ENCODE measurements around the gene HCAR2.
A peak's percentile ranks its signal among the peaks of the same experiment; 100 is the strongest.
"Not testable (repeated sequence)": the region's sequence is repeated elsewhere in the genome, so short reads cannot be mapped to it uniquely, and the experiment has no call there.

The HCAR2 gene

DNA sequence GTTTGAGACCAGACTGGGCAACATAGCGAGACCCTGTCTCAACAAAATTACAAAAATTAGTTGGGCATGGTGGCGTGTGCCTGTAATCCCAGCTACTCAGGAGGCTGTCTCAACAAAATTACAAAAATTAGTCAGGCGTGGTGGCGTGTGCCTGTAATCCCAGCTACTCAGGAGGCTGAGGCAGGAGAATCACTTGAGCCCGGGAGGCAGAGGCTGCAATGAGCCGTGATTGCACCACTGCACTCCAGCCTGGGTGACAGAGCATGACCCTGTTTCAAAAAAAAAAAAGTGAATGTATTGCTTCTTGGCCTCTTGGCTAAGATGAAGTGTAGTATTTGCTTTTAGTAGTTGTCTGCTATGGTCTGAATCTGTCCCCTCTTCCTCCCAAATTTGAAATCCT lies 22.2 kb downstream of the HCAR2 start:
- DNase-seq; in situ Hi-C loops (cut with MboI; ENCODE audit: low pct_unique_long_range_greater_than_20kb, low sequenced_read_pairs): not testable (repeated sequence)

DNA sequence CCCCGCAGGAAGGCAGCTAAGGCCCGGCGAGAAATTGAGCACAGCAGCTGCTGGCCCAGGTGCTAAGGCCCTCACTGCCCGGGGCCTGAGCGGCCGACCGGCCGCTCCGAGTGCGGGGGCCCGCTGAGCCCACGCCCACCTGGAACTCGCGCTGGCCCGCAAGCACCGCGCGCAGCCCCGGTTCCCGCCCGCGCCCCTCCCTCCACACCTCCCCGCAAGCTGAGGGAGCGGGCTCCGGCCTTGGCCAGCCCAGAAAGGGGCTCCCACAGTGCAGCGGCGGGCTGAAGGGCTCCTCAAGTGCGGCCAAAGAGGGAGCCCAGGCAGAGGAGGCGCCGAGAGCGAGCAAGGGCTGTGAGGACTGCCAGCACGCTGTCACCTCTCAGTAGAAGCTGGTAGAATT lies 26.4 kb downstream of the HCAR2 start:
- DNase-seq; in situ Hi-C loops (cut with MboI; ENCODE audit: low pct_unique_long_range_greater_than_20kb, low sequenced_read_pairs): not testable (repeated sequence)

DNA sequence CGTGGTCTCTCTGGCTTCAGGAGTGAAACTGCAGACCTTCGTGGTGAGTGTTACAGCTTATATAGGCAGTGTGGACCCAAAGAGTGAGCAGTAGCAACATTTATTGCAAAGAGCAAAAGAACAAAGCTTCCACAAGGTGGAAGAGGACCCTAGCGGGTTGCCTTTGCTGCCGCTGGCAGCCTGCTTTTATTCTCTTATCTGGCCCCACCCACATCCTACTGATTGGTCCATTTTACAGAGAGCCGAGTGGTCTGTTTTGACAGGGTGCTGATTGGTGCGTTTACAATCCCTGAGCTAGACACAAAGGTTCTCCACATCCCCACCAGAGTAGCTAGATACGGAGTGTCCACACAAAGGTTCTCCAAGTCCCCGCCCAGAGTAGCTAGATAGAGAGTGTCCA lies 27.1 kb downstream of the HCAR2 start:
- in situ Hi-C loops (cut with MboI; ENCODE audit: low pct_unique_long_range_greater_than_20kb, low sequenced_read_pairs); DNase-seq: not testable (repeated sequence)

DNA sequence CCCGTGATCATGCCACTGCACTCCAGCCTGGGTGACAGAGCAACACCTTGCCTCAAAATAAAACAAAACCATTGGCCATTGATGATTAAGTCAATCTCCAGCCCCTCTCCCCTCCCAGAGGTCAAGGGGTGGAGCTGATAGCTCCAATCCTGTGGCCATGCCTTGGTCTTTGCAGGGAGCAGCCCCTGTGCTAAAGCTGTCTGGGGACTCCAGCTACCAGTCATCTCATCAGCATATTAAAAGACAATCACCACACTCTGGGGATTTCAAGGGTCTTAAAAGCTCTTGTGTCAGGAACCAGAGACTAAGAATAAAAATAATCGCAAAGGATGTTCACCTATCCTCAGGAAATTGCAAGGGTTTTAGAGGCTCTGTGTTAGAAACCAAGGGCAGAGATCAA lies 30.6 kb downstream of the HCAR2 start:
- in situ Hi-C loops (cut with MboI; ENCODE audit: low pct_unique_long_range_greater_than_20kb, low sequenced_read_pairs) = no loop called here
- no peak for DNase-seq

DNA sequence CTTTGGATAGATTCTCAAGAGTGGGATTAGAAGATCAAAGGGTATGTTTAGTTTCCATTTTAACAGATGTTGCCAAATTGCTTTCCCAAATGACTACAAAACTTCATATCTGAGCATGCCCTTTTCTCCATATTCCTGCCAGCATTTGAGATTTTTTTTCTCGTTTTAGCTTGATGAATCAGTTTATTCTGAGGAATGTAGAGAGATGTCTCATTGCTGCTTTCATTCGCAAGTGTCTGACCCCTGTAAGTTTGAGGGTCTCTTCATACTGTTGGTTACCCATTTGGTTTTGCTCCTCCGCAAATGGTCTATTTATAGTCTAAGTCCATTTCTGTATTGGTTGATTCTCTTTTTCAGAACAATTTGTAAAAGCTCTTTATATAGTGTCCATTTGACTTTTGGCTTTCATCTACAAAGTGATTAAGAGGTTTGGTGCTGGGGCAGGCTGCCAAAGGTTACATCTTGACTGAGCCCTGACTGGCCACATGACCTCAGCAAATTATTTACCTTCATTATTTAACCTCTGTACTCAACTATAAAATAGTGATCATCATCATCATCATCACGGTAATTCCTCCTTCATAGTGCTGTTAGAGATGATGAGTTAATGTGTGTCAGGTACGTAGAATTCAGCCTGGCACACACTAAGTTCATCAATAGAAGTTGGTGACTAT lies 33.6 kb downstream of the HCAR2 start:
- in situ Hi-C loops (cut with MboI; ENCODE audit: low pct_unique_long_range_greater_than_20kb, low sequenced_read_pairs) = no loop called here
- DNase-seq = no peak

DNA sequence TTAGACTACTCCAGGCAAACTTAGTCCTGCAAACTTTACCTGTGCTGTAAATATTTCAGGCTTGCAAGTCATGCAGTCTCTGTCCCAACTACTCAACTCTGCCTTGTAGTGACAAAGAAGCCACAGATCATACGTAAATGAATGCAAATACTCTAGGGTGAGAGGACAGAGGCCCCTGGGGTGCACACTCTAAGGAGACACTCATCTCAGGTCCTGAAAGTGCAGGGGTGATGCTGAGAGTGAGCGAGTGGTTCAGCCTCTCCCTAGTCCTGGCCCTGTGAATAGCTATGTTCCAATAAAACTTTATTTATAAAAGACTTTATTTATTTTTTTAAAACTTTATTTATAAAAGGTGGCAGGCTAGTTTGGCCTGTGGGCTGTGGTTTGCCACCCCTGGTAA lies 34.9 kb downstream of the HCAR2 start:
- in situ Hi-C loops (cut with MboI; ENCODE audit: low pct_unique_long_range_greater_than_20kb, low sequenced_read_pairs) = no loop called here
- DNase-seq = no peak

DNA sequence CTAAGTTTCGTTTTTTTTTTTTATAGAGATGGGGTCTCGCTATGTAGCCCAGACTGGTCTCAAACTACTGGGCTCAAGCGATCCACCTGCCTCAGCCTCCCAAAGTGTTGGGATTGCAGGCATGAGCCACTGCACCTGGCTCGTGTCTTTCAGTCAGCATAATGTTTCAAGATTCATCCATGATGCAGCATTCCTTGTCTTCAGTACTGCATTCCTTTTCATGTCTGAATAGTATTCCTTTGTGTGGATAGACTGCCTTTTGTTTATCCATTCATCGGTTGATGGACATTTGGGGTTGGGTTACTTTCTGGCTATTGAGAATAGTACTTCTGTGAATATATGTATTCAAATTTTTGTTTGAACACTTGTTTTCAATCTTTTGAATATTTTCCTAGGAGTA lies 37.4 kb downstream of the HCAR2 start:
- in situ Hi-C loops (cut with MboI; ENCODE audit: low pct_unique_long_range_greater_than_20kb, low sequenced_read_pairs) = no loop called here
- DNase-seq = no peak

DNA sequence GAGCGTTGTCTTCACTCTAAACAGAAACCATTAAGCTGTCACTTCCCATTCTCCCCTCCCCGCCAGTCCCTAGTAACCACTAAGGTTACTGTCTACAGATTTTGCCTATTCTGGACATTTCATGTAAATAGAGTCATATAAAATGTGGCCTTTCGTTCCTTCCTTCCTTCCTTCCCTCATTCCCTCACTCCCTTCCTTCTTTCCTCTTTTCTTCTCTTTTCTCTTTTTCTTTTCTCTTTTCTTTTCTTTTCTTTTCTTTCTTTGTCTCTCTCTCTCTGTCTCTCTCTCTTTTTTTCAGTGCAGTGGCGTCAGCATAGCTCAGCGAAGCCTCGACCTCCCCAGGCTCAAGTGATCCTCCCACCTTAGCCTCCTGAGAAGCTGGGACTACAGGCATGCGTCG lies 37.8 kb downstream of the HCAR2 start:
- in situ Hi-C loops (cut with MboI; ENCODE audit: low pct_unique_long_range_greater_than_20kb, low sequenced_read_pairs) = no loop called here

DNA sequence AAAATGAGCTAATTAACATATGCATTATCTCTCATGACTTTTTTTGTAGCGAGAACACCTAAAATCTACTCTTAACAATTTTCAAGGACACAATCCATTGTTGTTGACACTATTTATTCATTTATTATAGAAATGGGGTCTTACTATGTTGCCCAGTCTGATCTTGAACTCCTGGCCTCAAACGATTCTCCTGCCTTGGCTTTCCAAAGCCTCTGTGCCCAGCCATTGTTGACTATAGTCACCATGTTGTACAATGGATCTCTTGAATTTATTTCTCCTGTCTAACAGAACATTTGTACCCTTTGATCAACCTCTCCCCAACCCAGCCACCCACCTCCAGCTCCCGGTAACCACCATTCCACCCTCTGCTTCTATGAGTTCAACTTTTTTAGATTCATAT lies 41.2 kb downstream of the HCAR2 start:
- DNase-seq = no peak
- in situ Hi-C loops (cut with MboI; ENCODE audit: low pct_unique_long_range_greater_than_20kb, low sequenced_read_pairs) = no loop called here

More for the DNA sequence above, 37.8 kb downstream of the HCAR2 start:
- DNase-seq = no peak

DNA sequence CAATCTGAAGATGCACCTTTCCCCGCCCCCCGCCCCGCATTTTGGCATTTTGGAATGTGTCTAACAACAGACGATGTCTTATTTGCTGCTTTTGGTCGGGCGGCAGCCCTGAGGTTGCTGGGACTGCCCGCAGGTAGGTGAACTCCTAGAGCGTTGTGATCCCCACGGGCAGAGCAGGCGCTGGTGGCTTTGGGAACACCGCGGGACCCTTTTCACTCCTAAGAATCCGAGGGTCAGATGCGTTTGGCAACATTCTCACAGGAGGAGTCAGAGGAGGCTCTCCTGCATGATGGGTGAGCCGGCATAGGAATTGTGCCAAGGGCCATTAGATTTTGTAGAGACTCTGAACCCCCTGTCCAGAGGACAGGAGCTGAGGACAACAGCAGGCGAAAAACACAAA lies 41.9 kb downstream of the HCAR2 start:
- in situ Hi-C loops (cut with MboI; ENCODE audit: low pct_unique_long_range_greater_than_20kb, low sequenced_read_pairs) = no loop called here
- DNase-seq = no peak

DNA sequence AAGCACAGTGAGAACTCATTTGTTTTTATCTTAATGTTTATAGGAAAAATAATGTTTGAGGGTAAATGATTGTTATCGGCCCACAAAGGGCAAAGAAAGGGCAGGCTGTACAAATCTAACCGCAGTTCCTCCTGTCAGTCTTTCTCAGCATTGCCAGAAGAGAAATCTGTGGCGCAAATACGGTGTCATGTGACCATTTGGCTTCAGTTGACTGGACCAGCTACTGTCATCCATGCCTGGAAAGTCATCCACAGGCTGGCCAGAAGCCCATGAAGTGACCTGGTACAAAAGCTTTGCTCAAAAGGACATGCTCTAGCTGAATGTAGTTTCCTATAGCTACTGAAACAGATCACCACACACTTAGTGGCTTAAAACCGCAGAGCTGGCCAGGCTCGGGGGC lies 43.6 kb downstream of the HCAR2 start:
- peak; percentile 8 for DNase-seq
- in situ Hi-C loops (cut with MboI; ENCODE audit: low pct_unique_long_range_greater_than_20kb, low sequenced_read_pairs) = no loop called here

DNA sequence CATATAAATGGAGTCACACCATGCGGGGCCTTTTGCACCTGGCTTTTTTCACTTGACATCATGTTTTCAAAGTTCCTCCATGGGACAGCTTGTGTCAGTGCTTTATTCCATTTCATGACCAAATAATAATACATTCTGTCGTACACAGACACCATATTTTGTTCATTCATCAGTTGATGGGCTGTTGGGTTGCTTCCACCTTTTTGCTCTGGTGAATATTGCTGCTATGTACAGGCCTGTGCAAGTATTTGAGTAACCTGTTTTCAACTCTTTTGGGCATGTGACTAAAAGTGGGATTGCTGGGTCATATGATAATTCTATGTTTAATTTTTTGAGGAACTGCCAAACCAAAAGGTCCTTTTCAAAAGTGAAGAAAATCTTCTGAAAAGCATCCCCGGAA lies 46.9 kb downstream of the HCAR2 start:
- DNase-seq = no peak
- in situ Hi-C loops (cut with MboI; ENCODE audit: low pct_unique_long_range_greater_than_20kb, low sequenced_read_pairs) = no loop called here

DNA sequence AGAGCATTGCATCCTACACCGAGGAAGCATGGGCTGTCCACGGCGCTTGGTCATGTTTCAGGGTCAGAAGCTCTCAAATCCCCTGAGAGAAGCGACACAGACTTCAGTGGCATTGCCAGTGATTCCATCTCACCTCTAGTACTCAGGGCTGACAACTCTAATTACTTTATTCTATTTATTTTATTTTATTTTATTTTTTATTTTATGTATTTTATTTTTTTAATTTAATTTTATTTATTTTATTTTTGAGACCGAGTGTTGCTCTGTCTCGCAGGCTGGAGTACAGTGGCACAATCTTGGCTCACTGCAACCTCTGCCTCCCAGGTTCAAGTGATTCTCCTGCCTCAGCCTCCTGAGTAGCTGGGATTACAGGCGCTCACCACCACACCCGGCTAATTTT lies 49.9 kb downstream of the HCAR2 start:
- in situ Hi-C loops (cut with MboI; ENCODE audit: low pct_unique_long_range_greater_than_20kb, low sequenced_read_pairs); DNase-seq: not testable (repeated sequence)

DNA sequence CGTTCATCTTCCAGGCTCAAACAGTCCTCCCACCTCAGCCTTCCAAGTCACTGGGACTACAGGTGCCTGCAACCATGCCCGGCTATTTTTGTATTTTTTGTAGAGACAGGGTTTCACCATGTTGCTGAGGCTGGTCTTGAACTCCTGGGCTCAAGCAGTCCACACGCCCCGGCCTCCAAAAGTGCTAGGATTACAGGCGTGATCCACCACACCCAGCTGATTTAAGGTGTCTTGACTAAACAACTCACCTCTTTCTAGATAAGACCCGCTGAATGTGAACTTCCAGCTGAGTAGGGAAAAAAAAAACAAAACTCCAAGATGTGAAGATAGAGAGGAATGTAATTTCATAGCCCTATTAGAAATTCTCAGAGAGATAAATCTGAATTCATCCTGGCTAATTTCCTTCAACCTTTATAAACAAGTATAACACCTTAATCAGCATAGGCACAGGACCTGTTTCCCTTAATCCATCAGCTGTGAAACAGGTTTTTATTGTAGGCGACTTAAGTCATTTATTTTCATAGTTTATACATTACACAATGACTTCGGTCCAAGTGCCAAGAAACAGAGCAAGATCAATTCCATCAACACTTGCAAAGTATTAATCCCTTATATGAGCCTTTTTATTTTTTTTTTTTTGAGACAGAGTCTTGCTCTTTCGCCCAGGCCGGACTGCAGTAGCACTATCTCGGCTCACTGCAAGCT lies 51.5 kb downstream of the HCAR2 start:
- in situ Hi-C loops (cut with MboI; ENCODE audit: low pct_unique_long_range_greater_than_20kb, low sequenced_read_pairs) = no loop called here

More for the DNA sequence above, 51.5 kb downstream of the HCAR2 start:
- no peak for DNase-seq
